CD4-positive, CD25-positive, alpha-beta regulatory T cell (primary cell): ENCODE measurements around the gene UTF1. TPM values are rescaled to one million over a fixed set of nuclear protein-coding genes. Genes with fewer than 3 reads are reported as not detected.

Experiments used
- ATAC-seq, 2 donors: fragments of 150-1000 bp; cut with Tn5 transposase; one replicate each; pipeline ENCODE4 v1.10.0; 2021; ENCODE audit warnings: low read depth in 2 of 2, moderate number of reproducible peaks in 2 of 2, moderate library complexity in 1 of 2
- DNase-seq, 3 donors: peaks; one replicate each; pipeline versions ENCODE4 v3.0.0 to v3.0.0-alpha.2; 2012 to 2022; ENCODE audit warnings: mixed read lengths in 1 of 3
- H3K27ac ChIP-seq: one replicate; pipeline ENCODE4 v1.7.0; 2013; ENCODE audit warnings: mild to moderate bottlenecking, low read length; ENCODE audit not compliant: insufficient read depth, poor library complexity, severe bottlenecking
- H3K27me3 ChIP-seq: one replicate; pipeline ENCODE4 v1.7.0; 2013; ENCODE audit warnings: low read length; ENCODE audit not compliant: control insufficient read depth, insufficient read depth
- H3K36me3 ChIP-seq: one replicate; pipeline ENCODE4 v1.7.0; 2013; ENCODE audit warnings: mild to moderate bottlenecking, low read length, moderate library complexity; ENCODE audit not compliant: control insufficient read depth, insufficient read depth
- H3K4me1 ChIP-seq: 2 replicates; pipeline ENCODE4 v1.7.0; 2013; ENCODE audit warnings: mild to moderate bottlenecking, low read length; ENCODE audit not compliant: insufficient read depth, control insufficient read depth, poor library complexity, severe bottlenecking
- H3K4me3 ChIP-seq: one replicate; pipeline ENCODE4 v1.7.0; 2013; ENCODE audit warnings: low read depth, mild to moderate bottlenecking, low read length, moderate library complexity
- H3K9me3 ChIP-seq, 2 experiments: 1 replicate in 1 of 2; 2 replicates in 1 of 2; pipeline ENCODE4 v1.7.0; 2013; ENCODE audit warnings: low read length in 2 of 2, mild to moderate bottlenecking in 1 of 2, moderate library complexity in 1 of 2; ENCODE audit not compliant: control insufficient read depth in 2 of 2
- H3K27ac Mint-ChIP-seq, 3 donors: one replicate each; pipeline ENCODE4 v1.8.0; 2020 to 2022; ENCODE audit warnings: mild to moderate bottlenecking in 3 of 3, mixed read lengths in 3 of 3, moderate library complexity in 2 of 3
- H3K27me3 Mint-ChIP-seq: one replicate; pipeline ENCODE4 v1.8.0; 2022; ENCODE audit warnings: mild to moderate bottlenecking, mixed read lengths
- H3K36me3 Mint-ChIP-seq: one replicate; pipeline ENCODE4 v1.8.0; 2020; ENCODE audit warnings: mixed read lengths
- H3K4me1 Mint-ChIP-seq, 4 donors: one replicate each; pipeline ENCODE4 v1.8.0; 2020 to 2022; ENCODE audit warnings: mixed read lengths in 4 of 4, mild to moderate bottlenecking in 1 of 4
- H3K4me3 Mint-ChIP-seq, 4 donors: one replicate each; pipeline ENCODE4 v1.8.0; 2020 to 2022; ENCODE audit warnings: mild to moderate bottlenecking in 4 of 4, mixed read lengths in 4 of 4, moderate library complexity in 3 of 4
- H3K9me3 Mint-ChIP-seq, 7 donors: one replicate each; pipeline ENCODE4 v1.8.0; 2020 to 2022; ENCODE audit warnings: mixed read lengths in 7 of 7, mild to moderate bottlenecking in 3 of 7, moderate library complexity in 2 of 7
- polyA plus RNA-seq, 4 donors: library from polyadenylated mRNA; unstranded; fragments of 300-500 nt; fragmentation: Illumina TruSeq; gene quantifications; one replicate each; pipeline ENCODE4 v1.2.3, GENCODE V29; 2021
- total RNA-seq: library from RNA; stranded (reverse); gene quantifications from one replicate; pipeline ENCODE4 v1.2.3, GENCODE V29; 2022

UTF1 gene
- total and polyA plus RNA-seq, 5 donors from 2014 or later = not detected

GRCh38 chr10:133243593-133243992, 13.6 kb downstream of the UTF1 start:
- ATAC-seq (no peak), DNase-seq (no peak)
- Mint-ChIP-seq H3K36me3 (no peaks in the 10 kb centered on the region), H3K9me3 (no peaks in the 10 kb centered on the region), H3K27me3 (peaks cover 30% of the 10 kb centered on the region), H3K4me3 (no peak overlapping the region), H3K4me1 (peaks cover 0 to 20% (median 5%) of the 10 kb centered on the region in 4 donors), H3K27ac (no peak overlapping the region)
- Histone ChIP-seq H3K4me1 (peaks cover 15% of the 10 kb centered on the region), H3K27ac (no peak overlapping the region), H3K4me3 (no peak overlapping the region), H3K36me3 (no peaks in the 10 kb centered on the region), H3K27me3 (peaks cover 8% of the 10 kb centered on the region), H3K9me3 (no peaks in the 10 kb centered on the region)

DNA sequence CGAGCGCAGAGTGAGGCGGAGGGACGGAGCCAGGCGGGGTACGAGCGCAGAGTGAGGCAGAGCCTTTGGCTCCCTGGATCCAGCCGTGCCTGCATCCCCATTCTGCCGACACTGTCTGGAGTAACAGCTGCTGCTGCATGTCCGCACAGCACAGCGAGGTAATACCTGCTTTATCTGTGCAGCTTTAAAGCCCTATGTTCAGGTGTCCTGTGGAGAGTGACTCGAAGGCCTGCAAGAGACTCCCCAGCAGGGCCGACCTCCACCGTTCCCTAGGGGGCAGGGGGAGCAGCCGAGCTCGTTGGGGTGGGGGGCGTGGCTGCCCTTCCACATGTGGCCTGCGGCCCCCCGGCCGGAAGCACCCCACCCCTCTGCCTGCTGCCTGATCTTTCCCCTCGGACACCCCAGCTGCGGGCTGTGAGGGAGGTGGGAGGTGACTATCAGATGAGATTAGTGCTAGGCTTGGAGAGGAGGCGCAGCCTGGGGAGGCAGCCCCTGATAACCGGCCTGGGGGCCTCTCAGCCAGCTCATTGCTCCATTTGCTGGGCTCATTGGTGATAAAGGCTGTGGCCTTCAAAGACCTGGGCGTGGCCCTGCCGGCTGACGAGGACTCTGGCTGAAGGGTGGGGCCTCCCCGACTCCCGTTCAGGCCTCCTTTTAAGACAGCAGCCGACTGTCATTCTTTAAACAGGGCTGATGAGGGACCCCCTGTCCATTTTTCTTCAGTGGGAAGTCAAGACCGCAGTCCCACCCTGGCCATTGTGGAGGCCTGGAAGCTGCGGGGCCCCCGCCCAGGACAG, 15.6 kb downstream of the UTF1 start:
- Mint-ChIP-seq H3K27ac (no peak overlapping the region), H3K27me3 (peaks cover 17% of the 10 kb centered on the region), H3K36me3 (no peaks in the 10 kb centered on the region), H3K4me1 (peaks cover 0 to 17% (median 4%) of the 10 kb centered on the region in 4 donors), H3K4me3 (no peak overlapping the region), H3K9me3 (no peaks in the 10 kb centered on the region)
- Histone ChIP-seq H3K9me3 (no peaks in the 10 kb centered on the region), H3K36me3 (no peaks in the 10 kb centered on the region), H3K4me1 (peaks cover 15% of the 10 kb centered on the region), H3K4me3 (no peak overlapping the region), H3K27ac (no peak overlapping the region), H3K27me3 (peaks cover 4% of the 10 kb centered on the region)
- DNase-seq (no peak), ATAC-seq (no peak)

DNA sequence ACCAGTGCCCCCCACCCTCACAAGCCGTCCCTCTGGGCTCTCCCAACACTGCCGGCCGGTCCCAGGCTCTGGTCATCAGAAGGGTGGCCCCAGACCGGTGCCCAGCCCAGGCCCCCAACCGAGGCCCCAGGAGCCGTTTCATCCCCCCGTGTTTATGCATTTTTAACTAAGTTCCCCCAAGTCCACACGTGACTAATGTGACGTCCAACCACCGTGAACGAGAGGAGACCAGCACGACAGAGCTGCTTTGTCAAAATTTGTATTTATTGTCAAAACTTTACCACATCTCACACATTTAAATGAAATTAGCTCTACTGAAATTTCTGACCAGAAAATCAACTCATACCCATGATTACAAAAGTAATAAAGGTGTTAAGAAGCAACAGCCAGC, 16.2 kb downstream of the UTF1 start:
- Mint-ChIP-seq H3K9me3 (peaks cover 0 to 1% (median 0%) of the 10 kb centered on the region in 7 donors), H3K27me3 (peaks cover 12% of the 10 kb centered on the region), H3K36me3 (no peaks in the 10 kb centered on the region), H3K4me3 (no peak overlapping the region), H3K27ac (no peak overlapping the region), H3K4me1 (peaks cover 0 to 11% (median 0%) of the 10 kb centered on the region in 4 donors)
- no peaks in the 10 kb centered on the region for H3K9me3 ChIP-seq
- ATAC-seq (no peak), DNase-seq (no peak)
- peaks cover 9% of the 10 kb centered on the region for H3K4me1 ChIP-seq
- H3K27ac ChIP-seq = no peak overlapping the region
- H3K36me3 ChIP-seq = no peaks in the 10 kb centered on the region
- peaks cover 4% of the 10 kb centered on the region for H3K27me3 ChIP-seq
- no peak overlapping the region for H3K4me3 ChIP-seq

DNA sequence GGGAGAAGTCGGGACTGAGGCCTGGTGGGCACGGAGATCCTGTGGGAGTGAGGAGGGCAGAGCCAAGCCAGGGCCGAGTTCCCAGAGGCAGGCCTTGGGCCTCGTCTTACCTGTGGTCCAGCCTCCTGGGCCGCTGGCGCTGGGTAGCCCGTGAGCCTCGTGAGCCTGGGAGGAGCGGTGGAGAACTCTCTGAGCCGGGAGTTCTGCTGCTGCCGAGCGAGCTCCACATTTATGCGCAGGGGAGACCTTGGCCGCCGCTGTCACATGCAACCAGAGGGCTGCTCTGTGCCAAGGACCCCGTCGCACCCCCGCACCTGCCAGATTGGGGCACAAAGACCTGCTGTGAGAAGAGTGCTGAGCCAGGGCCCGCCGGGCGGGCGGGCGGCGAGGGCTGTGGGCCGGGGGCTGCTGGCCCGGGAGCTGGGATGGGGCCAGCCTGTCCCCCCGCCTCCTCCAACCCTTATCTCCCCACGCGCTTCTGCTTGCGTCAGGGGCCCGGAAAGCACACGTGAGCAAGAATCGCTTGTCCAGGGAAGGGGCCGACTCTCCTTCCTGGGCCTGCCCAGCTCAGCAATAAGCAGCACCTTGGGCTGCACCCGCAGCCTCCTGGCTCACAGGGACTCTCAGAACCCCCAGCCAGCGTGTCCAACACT, 17.8 kb downstream of the UTF1 start:
- Mint-ChIP-seq H3K36me3 (no peaks in the 10 kb centered on the region), H3K27ac (no peak overlapping the region), H3K4me3 (no peak overlapping the region), H3K9me3 (peaks cover 0 to 2% (median 0%) of the 10 kb centered on the region in 7 donors), H3K4me1 (peaks cover 0 to 2% (median 0%) of the 10 kb centered on the region in 4 donors), H3K27me3 (no peaks in the 10 kb centered on the region)
- Histone ChIP-seq H3K36me3 (no peaks in the 10 kb centered on the region), H3K9me3 (no peaks in the 10 kb centered on the region), H3K27me3 (peaks cover 4% of the 10 kb centered on the region), H3K27ac (no peak overlapping the region), H3K4me1 (no peaks in the 10 kb centered on the region), H3K4me3 (no peak overlapping the region)
- ATAC-seq (no peak), DNase-seq (no peak)

- Histone ChIP-seq H3K36me3 (no peaks in the 10 kb centered on the region), H3K27me3 (no peaks in the 10 kb centered on the region), H3K4me1 (no peaks in the 10 kb centered on the region), H3K9me3 (no peaks in the 10 kb centered on the region), H3K27ac (no peak overlapping the region), H3K4me3 (no peak overlapping the region)
- Mint-ChIP-seq H3K9me3 (peaks cover 0 to 2% (median 0%) of the 10 kb centered on the region in 7 donors), H3K27ac (no peak overlapping the region), H3K27me3 (no peaks in the 10 kb centered on the region), H3K4me3 (no peak overlapping the region), H3K4me1 (peaks cover 0 to 2% (median 0%) of the 10 kb centered on the region in 4 donors), H3K36me3 (no peaks in the 10 kb centered on the region)
- ATAC-seq = no peak
- DNase-seq = no peak
These were observed 18.3 kb downstream of the UTF1 start for GRCh38 chr10:133248334-133248715.

GRCh38 chr10:133249094-133249780, 19.2 kb downstream of the UTF1 start:
- peaks cover 0 to 2% (median 0%) of the 10 kb centered on the region in 4 donors for H3K4me1 Mint-ChIP-seq
- no peaks in the 10 kb centered on the region for H3K27me3 Mint-ChIP-seq
- DNase-seq (no peak), ATAC-seq (no peak)
- H3K27ac ChIP-seq = no peak overlapping the region
- H3K36me3 Mint-ChIP-seq = no peaks in the 10 kb centered on the region
- H3K36me3 ChIP-seq = no peaks in the 10 kb centered on the region
- H3K27ac Mint-ChIP-seq = peak overlapping the region in 1 of 3 donors; percentile 21
- no peaks in the 10 kb centered on the region for H3K9me3 ChIP-seq
- no peak overlapping the region for H3K4me3 ChIP-seq
- peaks cover 0 to 2% (median 0%) of the 10 kb centered on the region in 7 donors for H3K9me3 Mint-ChIP-seq
- no peaks in the 10 kb centered on the region for H3K27me3 ChIP-seq
- H3K4me3 Mint-ChIP-seq = no peak overlapping the region
- no peaks in the 10 kb centered on the region for H3K4me1 ChIP-seq

DNA sequence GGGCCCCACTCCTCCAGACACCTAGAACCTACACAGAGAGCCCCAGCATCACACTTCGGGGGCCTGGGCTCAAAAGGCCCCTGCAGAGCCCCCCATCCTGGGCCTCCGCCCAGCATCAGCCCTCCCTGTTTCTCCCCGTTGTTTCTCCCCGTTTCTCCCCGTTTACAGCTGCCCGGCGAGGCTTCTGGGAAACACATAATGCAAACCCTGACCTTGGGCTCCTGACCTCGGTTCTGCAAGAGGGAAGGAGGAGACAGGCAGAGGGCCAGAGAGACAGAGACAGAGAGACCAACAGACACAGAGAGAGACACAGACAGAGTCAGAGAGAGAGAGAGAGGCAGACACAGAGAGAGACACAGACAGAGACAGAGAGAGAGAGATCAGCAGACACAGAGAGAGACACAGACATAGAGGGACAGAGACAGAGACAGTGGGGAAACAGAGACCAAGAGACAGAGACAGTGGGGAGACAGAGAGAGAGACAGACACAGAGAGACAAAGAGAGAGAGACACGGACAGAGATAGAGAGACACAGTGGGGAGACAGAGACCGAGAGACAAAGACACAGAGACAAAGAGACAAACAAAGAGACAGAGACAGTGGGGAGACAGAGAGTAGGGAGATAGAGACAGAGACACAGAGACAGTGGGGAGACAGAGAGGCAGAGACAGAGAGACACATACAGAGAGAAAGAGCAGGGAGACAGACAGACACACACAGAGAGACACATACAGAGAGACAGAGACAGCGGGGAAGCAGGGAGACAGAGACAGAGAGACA, 20.1 kb downstream of the UTF1 start:
- H3K4me1 ChIP-seq = no peaks in the 10 kb centered on the region
- Mint-ChIP-seq H3K4me3 (no peak overlapping the region), H3K4me1 (peaks cover 0 to 4% (median 0%) of the 10 kb centered on the region in 4 donors), H3K27ac (peak overlapping the region; percentile 7 to 89 (median 15)), H3K27me3 (no peaks in the 10 kb centered on the region), H3K36me3 (no peaks in the 10 kb centered on the region), H3K9me3 (peaks cover 0 to 2% (median 0%) of the 10 kb centered on the region in 7 donors)
- no peak overlapping the region for H3K27ac ChIP-seq
- DNase-seq = no peak
- ATAC-seq = no peak
- H3K27me3 ChIP-seq = no peaks in the 10 kb centered on the region
- H3K9me3 ChIP-seq = no peaks in the 10 kb centered on the region
- no peak overlapping the region for H3K4me3 ChIP-seq
- no peaks in the 10 kb centered on the region for H3K36me3 ChIP-seq
